ENCODE data around the gene AP2A1.

AP2A1 gene

GRCh38 chr19:49838885-49839588 lies 72.2 kb downstream of the AP2A1 start:
- no peak for DNase-seq (ENCODE audit: low read depth in 2 of 2)

- no peak for DNase-seq (ENCODE audit: low read depth in 2 of 2)
These were observed 72.9 kb downstream of the AP2A1 start for GRCh38 chr19:49839713-49840112.

- DNase-seq (ENCODE audit: low read depth in 2 of 2): no peak
These were observed 73.5 kb downstream of the AP2A1 start for GRCh38 chr19:49840321-49840720.

GRCh38 chr19:49840736-49841249 lies 74.0 kb downstream of the AP2A1 start:
- no peak for DNase-seq (ENCODE audit: low read depth in 2 of 2)

GRCh38 chr19:49843265-49843664 lies 76.5 kb downstream of the AP2A1 start:
- no peak for DNase-seq (ENCODE audit: low read depth in 2 of 2)

- DNase-seq (ENCODE audit: low read depth in 2 of 2): no peak
These were observed 77.6 kb downstream of the AP2A1 start for GRCh38 chr19:49844138-49845095.

- no peak for DNase-seq (ENCODE audit: low read depth in 2 of 2)
These were observed 78.6 kb downstream of the AP2A1 start for GRCh38 chr19:49845414-49845813.

- no peak for DNase-seq (ENCODE audit: low read depth in 2 of 2)
These were observed 79.6 kb downstream of the AP2A1 start for GRCh38 chr19:49846408-49846807.

- no peak for DNase-seq (ENCODE audit: low read depth in 2 of 2)
These were observed 81.2 kb downstream of the AP2A1 start for GRCh38 chr19:49847731-49848696.

GRCh38 chr19:49848938-49849337 lies 82.1 kb downstream of the AP2A1 start:
- DNase-seq (ENCODE audit: low read depth in 2 of 2): no peak

GRCh38 chr19:49849433-49850220 lies 82.8 kb downstream of the AP2A1 start:
- DNase-seq (ENCODE audit: low read depth in 2 of 2): no peak

GRCh38 chr19:49850221-49850486 lies 83.4 kb downstream of the AP2A1 start:
- no peak for DNase-seq (ENCODE audit: low read depth in 2 of 2)

- peak; percentile 69 to 76 for DNase-seq (ENCODE audit: low read depth in 2 of 2)
These were observed 83.9 kb downstream of the AP2A1 start, which contains the start of gene PTOV1 for GRCh38 chr19:49850487-49851342. TSS of gene PTOV1 (plus strand) at chr19:49851159.

GRCh38 chr19:49851456-49852259 lies 84.9 kb downstream of the AP2A1 start:
- DNase-seq (ENCODE audit: low read depth in 2 of 2): no peak

- no peak for DNase-seq (ENCODE audit: low read depth in 2 of 2)
These were observed 85.9 kb downstream of the AP2A1 start for GRCh38 chr19:49852631-49853126.

- DNase-seq (ENCODE audit: low read depth in 2 of 2): no peak
These were observed 87.1 kb downstream of the AP2A1 start for GRCh38 chr19:49853852-49854377.

GRCh38 chr19:49854378-49855263 lies 87.8 kb downstream of the AP2A1 start:
- no peak for DNase-seq (ENCODE audit: low read depth in 2 of 2)

GRCh38 chr19:49855277-49855675 lies 88.5 kb downstream of the AP2A1 start:
- DNase-seq (ENCODE audit: low read depth in 2 of 2): no peak
